ENCODE results near the gene F2RL3.

F2RL3 gene

GRCh38 chr19:16894080-16894479 lies 5.3 kb downstream of the F2RL3 start:
- DNase-seq (ENCODE audit: low read depth in 2 of 2) = no peak

GRCh38 chr19:16895467-16896145 lies 6.8 kb downstream of the F2RL3 start:
- no peak for DNase-seq (ENCODE audit: low read depth in 2 of 2)

- DNase-seq (ENCODE audit: low read depth in 2 of 2) = no peak
Observed at GRCh38 chr19:16896146-16897028, 7.6 kb downstream of the F2RL3 start.

- DNase-seq (ENCODE audit: low read depth in 2 of 2) = peak; percentile 54 to 59
Observed at GRCh38 chr19:16897029-16897855, 8.4 kb downstream of the F2RL3 start.

- no peak for DNase-seq (ENCODE audit: low read depth in 2 of 2)
Observed at GRCh38 chr19:16897856-16898161, 9.0 kb downstream of the F2RL3 start.

- no peak for DNase-seq (ENCODE audit: low read depth in 2 of 2)
Observed at GRCh38 chr19:16898361-16899015, 9.7 kb downstream of the F2RL3 start.

GRCh38 chr19:16899566-16900075 lies 10.8 kb downstream of the F2RL3 start:
- DNase-seq (ENCODE audit: low read depth in 2 of 2) = peak; percentile 15 to 23

- DNase-seq (ENCODE audit: low read depth in 2 of 2) = no peak
Observed at GRCh38 chr19:16901491-16902175, 12.8 kb downstream of the F2RL3 start.

GRCh38 chr19:16902545-16902944 lies 13.7 kb downstream of the F2RL3 start:
- DNase-seq (ENCODE audit: low read depth in 2 of 2) = no peak

GRCh38 chr19:16903347-16903746 lies 14.5 kb downstream of the F2RL3 start:
- DNase-seq (ENCODE audit: low read depth in 2 of 2) = no peak

- DNase-seq (ENCODE audit: low read depth in 2 of 2) = no peak
Observed at GRCh38 chr19:16904599-16904998, 15.8 kb downstream of the F2RL3 start.

GRCh38 chr19:16908759-16909158 lies 20.0 kb downstream of the F2RL3 start:
- DNase-seq (ENCODE audit: low read depth in 2 of 2) = no peak

GRCh38 chr19:16911046-16911445 lies 22.2 kb downstream of the F2RL3 start:
- no peak for DNase-seq (ENCODE audit: low read depth in 2 of 2)

- no peak for DNase-seq (ENCODE audit: low read depth in 2 of 2)
Observed at GRCh38 chr19:16912780-16913179, 24.0 kb downstream of the F2RL3 start.

- no peak for DNase-seq (ENCODE audit: low read depth in 2 of 2)
Observed at GRCh38 chr19:16914421-16914820, 25.6 kb downstream of the F2RL3 start.

- DNase-seq (ENCODE audit: low read depth in 2 of 2) = no peak
Observed at GRCh38 chr19:16915135-16915534, 26.3 kb downstream of the F2RL3 start.

- no peak for DNase-seq (ENCODE audit: low read depth in 2 of 2)
Observed at GRCh38 chr19:16915734-16916133, 26.9 kb downstream of the F2RL3 start.

- no peak for DNase-seq (ENCODE audit: low read depth in 2 of 2)
Observed at GRCh38 chr19:16917401-16917800, 28.6 kb downstream of the F2RL3 start.

GRCh38 chr19:16919496-16919895 lies 30.7 kb downstream of the F2RL3 start:
- no peak for DNase-seq (ENCODE audit: low read depth in 2 of 2)

- DNase-seq (ENCODE audit: low read depth in 2 of 2) = no peak
Observed at GRCh38 chr19:16920816-16921529, 32.2 kb downstream of the F2RL3 start.

Measured in stimulated activated CD4-positive, alpha-beta T cell treated with anti-CD3 and anti-CD28 coated beads, Interleukin-15, amount 100 ng/mL, for 48 hours (primary cell).